ENCODE results near the gene DAO.
A peak's percentile ranks its signal among the peaks of the same experiment; 100 is the strongest.
"Not testable (repeated sequence)": the region's sequence is repeated elsewhere in the genome, so short reads cannot be mapped to it uniquely, and the experiment has no call there.

Gene DAO

GRCh38 chr12:108850854-108851573 lies 28.9 kb upstream of the DAO start:
- no peak for DNase-seq

GRCh38 chr12:108852674-108853309 lies 27.1 kb upstream of the DAO start:
- no peak for DNase-seq

- DNase-seq: no peak
Measured at GRCh38 chr12:108853426-108853825, 26.5 kb upstream of the DAO start.

- DNase-seq: no peak
Measured at GRCh38 chr12:108853981-108854446, 25.9 kb upstream of the DAO start.

- DNase-seq: no peak
Measured at GRCh38 chr12:108854451-108855283, 25.2 kb upstream of the DAO start.

GRCh38 chr12:108855284-108856169 lies 24.4 kb upstream of the DAO start:
- no peak for DNase-seq

- DNase-seq: no peak
Measured at GRCh38 chr12:108856170-108856427, 23.8 kb upstream of the DAO start.

GRCh38 chr12:108856428-108857157 lies 23.3 kb upstream of the DAO start:
- peak; percentile 56 for DNase-seq

- DNase-seq: no peak
Measured at GRCh38 chr12:108857158-108857407, 22.8 kb upstream of the DAO start.

- no peak for DNase-seq
Measured at GRCh38 chr12:108858311-108859074, 21.4 kb upstream of the DAO start.

- DNase-seq: not testable (repeated sequence)
Measured at GRCh38 chr12:108859141-108859922, 20.6 kb upstream of the DAO start.

GRCh38 chr12:108859923-108860291 lies 20.0 kb upstream of the DAO start:
- no peak for DNase-seq

- no peak for DNase-seq
Measured at GRCh38 chr12:108860443-108860842, 19.4 kb upstream of the DAO start.

GRCh38 chr12:108861878-108862587 lies 17.9 kb upstream of the DAO start:
- no peak for DNase-seq

- no peak for DNase-seq
Measured at GRCh38 chr12:108862588-108862959, 17.3 kb upstream of the DAO start.

- no peak for DNase-seq
Measured at GRCh38 chr12:108865169-108865568, 14.7 kb upstream of the DAO start.

GRCh38 chr12:108866083-108866482 lies 13.8 kb upstream of the DAO start:
- DNase-seq: not testable (repeated sequence)

- no peak for DNase-seq
Measured at GRCh38 chr12:108868781-108869180, 11.1 kb upstream of the DAO start.

GRCh38 chr12:108875280-108875679 lies 4.6 kb upstream of the DAO start:
- DNase-seq: no peak

- no peak for DNase-seq
Measured at GRCh38 chr12:108875682-108876361, 4.1 kb upstream of the DAO start.
